Measurements from ENCODE around the gene MEX3A. TPM values are rescaled to one million over a fixed set of nuclear protein-coding genes. Genes with fewer than 3 reads are reported as not detected.
"Not testable (repeated sequence)": the region's sequence is repeated elsewhere in the genome, so short reads cannot be mapped to it uniquely, and the experiment has no call there.

The MEX3A gene
- total RNA-seq: under 1 TPM; 0.50 to 0.66 (median 0.57) TPM

- no peaks in the 10 kb centered on the region for H3K36me3 Mint-ChIP-seq (ENCODE audit: insufficient read depth)
- H3K4me3 Mint-ChIP-seq: peak within 1 kb of the TSS; percentile 84
- peaks cover 35% of the 10 kb centered on the region for H3K27me3 Mint-ChIP-seq (ENCODE audit: low read depth)
- DNase-seq (peak; percentile 53), ATAC-seq (peak; percentile 87 to 88)
- peaks cover 10% of the 10 kb centered on the region for H3K4me1 Mint-ChIP-seq (ENCODE audit: low read depth)
- H3K9me3 Mint-ChIP-seq: no peaks in the 10 kb centered on the region
Observed at GRCh38 chr1:156082309-156083091, at the start of gene MEX3A. Gene MEX3A (minus strand): TSS chr1:156082465. CDS start chr1:156081998, 467 bp downstream.

DNA sequence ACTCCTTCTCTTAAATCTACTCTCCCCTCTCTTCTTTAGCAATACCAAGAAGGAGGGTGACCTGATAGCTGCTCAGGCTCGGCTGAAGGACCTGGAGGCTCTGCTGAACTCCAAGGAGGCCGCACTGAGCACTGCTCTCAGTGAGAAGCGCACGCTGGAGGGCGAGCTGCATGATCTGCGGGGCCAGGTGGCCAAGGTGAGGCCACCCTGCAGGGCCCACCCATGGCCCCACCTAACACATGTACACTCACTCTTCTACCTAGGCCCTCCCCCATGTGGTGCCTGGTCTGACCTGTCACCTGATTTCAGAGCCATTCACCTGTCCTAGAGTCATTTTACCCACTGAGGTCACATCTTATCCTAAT is 48.3 kb upstream of the MEX3A start:
- peaks cover 13% of the 10 kb centered on the region for H3K36me3 Mint-ChIP-seq (ENCODE audit: insufficient read depth)
- DNase-seq (no peak), ATAC-seq (no peak)
- no peaks in the 10 kb centered on the region for H3K27me3 Mint-ChIP-seq (ENCODE audit: low read depth)
- H3K9me3 Mint-ChIP-seq: no peaks in the 10 kb centered on the region
- peaks cover 44% of the 10 kb centered on the region for H3K4me1 Mint-ChIP-seq (ENCODE audit: low read depth)
- no peak overlapping the region for H3K4me3 Mint-ChIP-seq

DNA sequence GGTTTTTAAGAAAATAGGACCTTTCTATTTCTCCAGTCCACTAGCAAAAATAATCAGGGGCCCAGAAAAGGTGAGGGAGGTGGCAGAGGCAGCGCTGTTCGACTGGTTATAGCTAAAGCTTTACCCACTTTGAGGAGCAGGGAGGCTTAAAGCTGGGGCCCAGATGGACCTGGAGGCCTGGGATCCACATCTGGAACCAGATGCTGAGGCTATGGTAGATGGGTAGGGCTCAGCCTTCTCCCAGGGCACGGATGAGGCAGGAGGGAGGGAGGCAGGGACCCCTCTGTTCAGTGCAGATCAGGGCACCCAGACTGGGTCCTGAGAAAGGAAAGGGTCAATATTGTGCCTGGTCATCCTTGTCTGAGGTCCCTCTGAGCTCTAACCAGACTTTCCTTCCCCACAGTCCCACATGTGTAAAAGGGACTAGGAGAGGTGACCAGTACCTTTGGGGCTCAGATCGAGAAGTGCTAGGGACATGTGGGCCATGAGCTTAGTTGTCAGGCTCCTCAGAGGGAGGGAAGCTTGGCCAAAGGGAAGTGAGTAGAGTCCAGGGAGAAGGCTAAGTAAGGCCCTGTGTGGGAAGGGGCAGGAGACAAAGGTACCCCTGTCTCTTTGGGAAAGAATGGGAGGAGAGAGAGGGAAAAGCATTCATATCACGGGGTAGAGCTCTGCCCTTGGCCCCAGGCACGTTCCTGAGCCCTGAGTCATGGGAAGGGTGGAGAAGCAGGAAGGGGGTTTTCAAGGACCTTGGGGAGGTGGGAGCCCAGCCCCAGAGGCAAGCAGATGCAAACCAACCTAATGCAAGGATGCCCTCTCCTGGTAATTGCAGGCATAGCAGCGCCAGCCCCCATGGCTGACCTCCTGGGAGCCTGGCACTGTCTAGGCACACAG is 47.7 kb upstream of the MEX3A start:
- Mint-ChIP-seq H3K4me1 (ENCODE audit: low read depth) (peaks cover 50% of the 10 kb centered on the region), H3K27me3 (ENCODE audit: low read depth) (no peaks in the 10 kb centered on the region), H3K9me3 (no peaks in the 10 kb centered on the region), H3K36me3 (ENCODE audit: insufficient read depth) (peaks cover 12% of the 10 kb centered on the region), H3K4me3 (no peak overlapping the region)
- peak; percentile 79 for DNase-seq
- ATAC-seq: peak; percentile 21 to 26

DNA sequence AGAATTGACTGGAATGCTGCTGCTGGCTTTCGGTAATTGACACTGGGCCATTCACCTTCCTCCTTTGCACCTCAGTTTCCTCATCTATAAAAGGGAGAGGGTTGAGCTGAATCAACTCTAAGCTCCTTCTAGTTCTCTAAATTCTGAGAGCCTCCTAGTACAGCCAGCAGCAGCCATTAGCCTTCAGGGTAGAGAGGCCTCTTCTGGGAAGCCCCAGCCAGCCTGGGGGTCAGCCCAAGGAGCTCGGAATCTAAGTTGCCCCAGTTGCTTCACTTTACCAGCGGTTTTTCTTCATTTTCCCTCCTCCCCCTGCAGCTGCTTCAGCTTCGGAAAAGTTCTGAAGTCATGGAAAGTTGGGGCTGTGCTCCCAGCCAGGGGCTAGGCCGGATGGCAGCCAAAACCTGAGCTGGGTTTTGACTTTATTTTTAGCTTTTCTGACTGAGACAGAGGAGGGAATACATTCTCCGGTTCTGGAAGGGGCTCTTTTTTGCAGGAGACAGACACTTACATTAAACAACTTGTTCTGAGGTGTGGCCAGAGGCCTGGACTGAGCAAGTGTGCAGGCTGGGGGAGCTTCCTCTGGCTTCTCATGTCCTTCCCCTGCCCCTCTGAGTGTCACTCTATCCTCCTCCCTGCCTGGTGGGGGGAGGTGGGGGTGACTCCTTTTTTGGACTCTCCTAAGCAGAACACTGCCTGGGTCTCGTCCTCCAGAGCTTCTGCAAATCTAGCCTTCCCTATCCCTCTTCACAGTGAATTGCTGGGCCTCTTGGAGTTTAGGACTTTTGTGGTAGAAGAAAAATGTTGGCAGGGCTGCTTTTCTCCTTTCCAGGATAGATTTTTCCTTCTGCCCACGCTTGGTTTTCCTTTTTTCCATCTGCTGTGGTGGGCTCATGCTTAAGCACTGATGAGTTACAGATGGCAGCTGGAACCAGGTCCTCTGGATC is 46.7 kb upstream of the MEX3A start:
- no peak for ATAC-seq
- no peak for DNase-seq
- Mint-ChIP-seq H3K36me3 (ENCODE audit: insufficient read depth) (peaks cover 4% of the 10 kb centered on the region), H3K27me3 (ENCODE audit: low read depth) (no peaks in the 10 kb centered on the region), H3K4me1 (ENCODE audit: low read depth) (peaks cover 61% of the 10 kb centered on the region), H3K9me3 (no peaks in the 10 kb centered on the region), H3K4me3 (no peak overlapping the region)

DNA sequence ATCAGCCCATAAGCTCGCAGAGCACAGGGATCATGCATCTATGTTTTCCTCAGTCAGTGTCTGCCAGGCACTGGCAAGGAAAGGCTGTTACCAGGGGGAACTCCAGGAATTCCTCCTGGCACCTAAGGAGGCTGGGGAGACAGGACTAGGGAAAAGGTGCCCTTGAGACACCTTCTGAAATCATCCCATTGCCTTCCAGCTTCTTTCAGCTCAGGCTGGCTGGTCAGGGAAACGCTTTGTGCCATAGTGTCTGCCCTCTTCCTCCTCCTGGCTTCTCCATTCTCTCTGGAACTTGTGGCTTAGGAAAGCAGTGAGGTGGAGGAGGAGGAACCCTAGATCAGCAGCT is 46.0 kb upstream of the MEX3A start:
- Mint-ChIP-seq H3K4me1 (ENCODE audit: low read depth) (peaks cover 67% of the 10 kb centered on the region), H3K4me3 (no peak overlapping the region), H3K9me3 (no peaks in the 10 kb centered on the region)

GRCh38 chr1:156126630-156127534 is 44.6 kb upstream of the MEX3A start:
- H3K4me1 Mint-ChIP-seq (ENCODE audit: low read depth): peaks cover 77% of the 10 kb centered on the region
- H3K4me3 Mint-ChIP-seq: peak overlapping the region; percentile 43
- peaks cover 2% of the 10 kb centered on the region for H3K36me3 Mint-ChIP-seq (ENCODE audit: insufficient read depth)
- no peaks in the 10 kb centered on the region for H3K9me3 Mint-ChIP-seq
- ATAC-seq (peak; percentile 89 to 90), DNase-seq (peak; percentile 72)
- H3K27me3 Mint-ChIP-seq (ENCODE audit: low read depth): no peaks in the 10 kb centered on the region

More for the DNA sequence above, 46.0 kb upstream of the MEX3A start:
- ATAC-seq (no peak), DNase-seq (no peak)
- Mint-ChIP-seq H3K27me3 (ENCODE audit: low read depth) (no peaks in the 10 kb centered on the region), H3K36me3 (ENCODE audit: insufficient read depth) (no peaks in the 10 kb centered on the region)

GRCh38 chr1:156126043-156126629 is 43.9 kb upstream of the MEX3A start:
- ATAC-seq: peak; percentile 6 to 8
- peaks cover 77% of the 10 kb centered on the region for H3K4me1 Mint-ChIP-seq (ENCODE audit: low read depth)
- peak overlapping the region; percentile 43 for H3K4me3 Mint-ChIP-seq
- H3K9me3 Mint-ChIP-seq: no peaks in the 10 kb centered on the region
- H3K27me3 Mint-ChIP-seq (ENCODE audit: low read depth): no peaks in the 10 kb centered on the region
- no peak for DNase-seq
- H3K36me3 Mint-ChIP-seq (ENCODE audit: insufficient read depth): peaks cover 2% of the 10 kb centered on the region

- not testable (repeated sequence) for H3K27me3 Mint-ChIP-seq (ENCODE audit: low read depth)
Observed at GRCh38 chr1:156125544-156125943, 43.3 kb upstream of the MEX3A start.

DNA sequence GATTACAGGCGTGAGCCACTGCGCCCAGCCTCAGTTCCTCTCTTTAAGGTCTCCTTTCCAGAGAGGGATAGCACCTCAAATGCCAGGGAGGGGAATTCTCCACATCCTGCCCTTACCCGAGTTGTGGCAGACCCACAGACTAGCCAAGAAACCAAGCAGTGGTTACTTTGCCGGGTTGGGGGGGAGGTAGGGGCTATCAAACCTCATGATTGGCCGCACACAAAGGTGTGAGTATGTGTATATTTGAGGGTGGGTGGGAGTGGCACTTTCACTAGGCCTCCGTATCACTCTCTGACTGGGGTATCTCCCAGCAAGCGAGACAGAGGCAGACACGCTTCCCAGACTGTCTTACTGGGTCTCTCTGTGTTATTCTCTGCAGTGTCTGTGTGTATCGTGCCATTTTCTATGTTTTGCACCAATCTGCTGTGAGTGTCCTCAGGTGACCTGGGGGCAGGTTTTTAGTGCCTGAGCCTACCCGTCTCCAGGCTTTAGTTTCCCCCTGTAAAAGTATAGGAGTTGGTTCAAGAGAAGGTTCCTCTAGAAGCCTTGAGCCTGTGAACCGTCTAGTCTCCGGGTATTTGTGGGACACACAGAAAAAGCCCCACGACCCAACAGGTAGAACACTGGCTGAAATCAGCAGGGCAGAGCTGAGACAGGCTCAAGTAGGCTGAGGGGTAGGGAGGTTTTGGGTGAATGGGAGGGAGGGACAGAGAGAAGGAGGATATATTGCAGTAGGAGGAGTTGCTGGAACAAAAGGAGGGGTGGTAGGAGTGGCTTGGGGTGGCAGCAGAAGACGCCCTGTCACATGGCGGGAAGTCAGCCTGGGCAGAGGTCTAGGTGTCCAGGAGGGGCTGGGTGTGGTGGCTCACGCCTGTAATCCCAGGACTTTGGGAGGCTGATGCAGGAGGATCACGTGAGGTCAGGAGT is 42.6 kb upstream of the MEX3A start:
- ATAC-seq (peak in 1 of 2 donors; percentile 5), DNase-seq (no peak)
- Mint-ChIP-seq H3K27me3 (ENCODE audit: low read depth) (no peaks in the 10 kb centered on the region), H3K4me3 (peak overlapping the region; percentile 1), H3K9me3 (no peaks in the 10 kb centered on the region), H3K4me1 (ENCODE audit: low read depth) (peaks cover 79% of the 10 kb centered on the region), H3K36me3 (ENCODE audit: insufficient read depth) (peaks cover 11% of the 10 kb centered on the region)

More at GRCh38 chr1:156125544-156125943, 43.3 kb upstream of the MEX3A start:
- H3K4me1 Mint-ChIP-seq (ENCODE audit: low read depth): peaks cover 79% of the 10 kb centered on the region
- not testable (repeated sequence) for H3K9me3 Mint-ChIP-seq; DNase-seq; H3K4me3 Mint-ChIP-seq; H3K36me3 Mint-ChIP-seq (ENCODE audit: insufficient read depth); ATAC-seq

GRCh38 chr1:156123356-156124196 is 41.3 kb upstream of the MEX3A start:
- Mint-ChIP-seq H3K4me3 (peak overlapping the region; percentile 9), H3K9me3 (no peaks in the 10 kb centered on the region), H3K36me3 (ENCODE audit: insufficient read depth) (peaks cover 12% of the 10 kb centered on the region), H3K4me1 (ENCODE audit: low read depth) (peaks cover 70% of the 10 kb centered on the region), H3K27me3 (ENCODE audit: low read depth) (no peaks in the 10 kb centered on the region)
- DNase-seq (peak; percentile 62), ATAC-seq (peak; percentile 41 to 45)

DNA sequence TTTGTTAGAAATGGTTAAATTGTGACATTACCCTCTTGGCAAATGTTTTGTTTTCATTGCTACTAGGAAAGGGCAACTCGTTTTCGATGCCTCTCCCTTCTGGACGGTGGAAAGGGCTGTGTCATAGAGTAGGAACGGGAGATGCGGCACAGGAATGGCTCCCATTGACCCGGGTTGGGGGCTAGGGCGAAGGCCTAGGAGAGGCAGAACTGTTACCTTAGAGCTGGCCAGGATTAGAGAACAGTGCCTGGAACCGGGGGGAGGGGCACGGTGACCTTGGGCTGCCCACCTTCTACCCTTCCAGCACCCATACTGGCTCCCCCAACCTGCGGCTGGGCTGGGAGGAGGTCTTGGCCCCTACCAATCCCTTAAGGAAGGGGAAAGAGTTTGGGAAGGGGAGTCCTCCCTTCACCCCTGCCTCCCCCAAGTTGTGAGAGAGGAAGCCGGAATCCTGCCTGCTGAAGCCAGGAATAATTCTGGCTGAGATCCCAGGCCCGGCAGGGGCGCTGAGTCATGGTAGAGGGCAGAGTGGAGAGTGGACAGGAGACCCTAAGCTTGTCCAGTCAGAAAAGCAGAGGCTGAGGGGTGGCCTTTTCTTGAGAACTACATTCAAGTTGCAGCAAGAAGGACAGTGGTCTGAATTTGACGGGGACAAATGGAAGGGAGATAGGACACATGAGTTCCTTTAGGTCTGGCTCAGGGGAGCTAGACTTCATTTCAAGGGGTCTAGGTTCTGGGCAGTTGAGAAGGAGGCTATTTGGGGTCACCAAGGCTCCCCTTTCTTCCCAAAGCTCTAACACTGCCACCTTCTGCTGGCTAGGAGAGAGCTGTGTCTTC is 40.5 kb upstream of the MEX3A start:
- ATAC-seq (no peak), DNase-seq (no peak)
- H3K4me1 Mint-ChIP-seq (ENCODE audit: low read depth): peaks cover 68% of the 10 kb centered on the region
- peak overlapping the region; percentile 29 for H3K4me3 Mint-ChIP-seq
- no peaks in the 10 kb centered on the region for H3K9me3 Mint-ChIP-seq
- H3K36me3 Mint-ChIP-seq (ENCODE audit: insufficient read depth): peaks cover 16% of the 10 kb centered on the region
- H3K27me3 Mint-ChIP-seq (ENCODE audit: low read depth): no peaks in the 10 kb centered on the region
